D721Med (cell line): ENCODE results near the gene ETV6.

Experiments used
- DNase-seq: peaks from one replicate; pipeline ENCODE4 v3.0.0; 2011; ENCODE audit warnings: low spot score; ENCODE audit not compliant: insufficient read length
- FAIRE-seq: peaks from 2 replicates; lab custom pipeline; 2011; peaks lifted over from hg19 to GRCh38; lab: Jason Lieb, UNC
- TF ChIP-seq, protein P1 (sequence below): IDR thresholded peaks from 2 replicates; pipeline ENCODE4 v1.5.1; 2012; ENCODE audit warnings: mild to moderate bottlenecking, control low read depth; ENCODE audit not compliant: insufficient read depth; ENCODE audit errors: missing control alignments

Gene ETV6

DNA sequence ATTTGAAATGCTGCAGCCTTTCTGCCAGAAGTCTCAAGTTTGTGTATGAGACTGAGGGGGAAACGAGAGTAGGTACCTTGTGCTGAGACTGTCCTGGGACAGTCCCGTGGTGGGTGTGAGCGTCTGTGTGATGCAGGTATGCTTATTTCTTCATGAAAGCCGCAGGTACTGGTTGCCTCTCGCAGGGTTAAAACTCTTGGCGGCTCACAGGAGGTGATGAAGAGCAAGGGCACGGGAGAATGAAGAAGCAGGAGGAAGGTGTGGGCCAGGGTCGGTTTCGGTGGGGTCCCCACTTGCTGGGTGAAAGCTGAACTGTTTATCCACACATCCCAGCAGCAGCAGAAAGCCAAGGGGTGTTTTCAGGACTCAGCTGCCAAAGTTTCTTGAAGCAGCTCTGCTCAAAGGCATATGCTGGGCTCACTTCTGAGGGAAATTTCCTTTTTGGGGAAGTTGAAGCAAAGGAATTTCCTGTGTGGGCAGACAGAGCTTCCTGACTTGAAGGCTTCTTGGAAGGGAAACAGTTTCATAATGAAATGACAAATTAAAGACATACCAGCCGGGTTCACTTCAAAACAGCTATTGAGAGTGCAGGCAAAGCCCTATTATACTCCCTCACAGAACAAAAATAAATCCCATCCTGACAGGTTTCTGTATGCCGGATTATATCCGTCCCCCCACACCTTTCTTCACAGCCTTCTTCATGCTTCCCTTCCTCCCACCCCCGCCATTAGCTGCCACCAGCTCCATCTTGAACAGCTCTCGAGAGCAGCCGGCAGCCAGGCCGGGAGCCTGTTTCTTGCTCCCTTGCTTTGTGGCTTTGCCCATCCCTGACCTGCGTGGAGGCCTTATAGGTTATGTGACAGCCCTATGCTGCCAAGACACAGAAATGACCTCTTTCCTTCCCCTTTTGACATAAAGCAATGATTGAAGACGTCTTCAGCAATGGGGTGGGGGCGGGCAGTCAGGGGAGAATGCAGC, 116.6 kb downstream of the ETV6 start:
- TF ChIP-seq, protein P1, sequence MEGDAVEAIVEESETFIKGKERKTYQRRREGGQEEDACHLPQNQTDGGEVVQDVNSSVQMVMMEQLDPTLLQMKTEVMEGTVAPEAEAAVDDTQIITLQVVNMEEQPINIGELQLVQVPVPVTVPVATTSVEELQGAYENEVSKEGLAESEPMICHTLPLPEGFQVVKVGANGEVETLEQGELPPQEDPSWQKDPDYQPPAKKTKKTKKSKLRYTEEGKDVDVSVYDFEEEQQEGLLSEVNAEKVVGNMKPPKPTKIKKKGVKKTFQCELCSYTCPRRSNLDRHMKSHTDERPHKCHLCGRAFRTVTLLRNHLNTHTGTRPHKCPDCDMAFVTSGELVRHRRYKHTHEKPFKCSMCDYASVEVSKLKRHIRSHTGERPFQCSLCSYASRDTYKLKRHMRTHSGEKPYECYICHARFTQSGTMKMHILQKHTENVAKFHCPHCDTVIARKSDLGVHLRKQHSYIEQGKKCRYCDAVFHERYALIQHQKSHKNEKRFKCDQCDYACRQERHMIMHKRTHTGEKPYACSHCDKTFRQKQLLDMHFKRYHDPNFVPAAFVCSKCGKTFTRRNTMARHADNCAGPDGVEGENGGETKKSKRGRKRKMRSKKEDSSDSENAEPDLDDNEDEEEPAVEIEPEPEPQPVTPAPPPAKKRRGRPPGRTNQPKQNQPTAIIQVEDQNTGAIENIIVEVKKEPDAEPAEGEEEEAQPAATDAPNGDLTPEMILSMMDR, result no peak
- FAIRE-seq, result no peak
- no peak for DNase-seq

- TF ChIP-seq, protein P1, result no peak
- FAIRE-seq (no peak), DNase-seq (no peak)
Observed at GRCh38 chr12:11767029-11767724, 117.7 kb downstream of the ETV6 start.

GRCh38 chr12:11767798-11768197, 118.3 kb downstream of the ETV6 start:
- no peak for FAIRE-seq
- TF ChIP-seq, protein P1, result no peak
- no peak for DNase-seq

GRCh38 chr12:11768233-11768965, 118.9 kb downstream of the ETV6 start:
- TF ChIP-seq, protein P1, result no peak
- no peak for DNase-seq
- FAIRE-seq, result no peak

- FAIRE-seq (no peak), DNase-seq (no peak)
Observed at GRCh38 chr12:11769723-11770514, 120.4 kb downstream of the ETV6 start.

GRCh38 chr12:11771356-11771755, 121.9 kb downstream of the ETV6 start:
- FAIRE-seq (no peak), DNase-seq (no peak)
- TF ChIP-seq, protein P1, result no peak

More at GRCh38 chr12:11769723-11770514, 120.4 kb downstream of the ETV6 start:
- TF ChIP-seq, protein P1, result no peak
